HuH-7 (cell line): ENCODE measurements around the gene COPZ1.

Experiments
- DNase-seq: peaks from one replicate; pipeline ENCODE4 v3.0.0; 2011; ENCODE audit warnings: low spot score

Gene COPZ1

GRCh38 chr12:54378796-54379397, 54.0 kb downstream of the COPZ1 start:
- peak; percentile 90 for DNase-seq

DNA sequence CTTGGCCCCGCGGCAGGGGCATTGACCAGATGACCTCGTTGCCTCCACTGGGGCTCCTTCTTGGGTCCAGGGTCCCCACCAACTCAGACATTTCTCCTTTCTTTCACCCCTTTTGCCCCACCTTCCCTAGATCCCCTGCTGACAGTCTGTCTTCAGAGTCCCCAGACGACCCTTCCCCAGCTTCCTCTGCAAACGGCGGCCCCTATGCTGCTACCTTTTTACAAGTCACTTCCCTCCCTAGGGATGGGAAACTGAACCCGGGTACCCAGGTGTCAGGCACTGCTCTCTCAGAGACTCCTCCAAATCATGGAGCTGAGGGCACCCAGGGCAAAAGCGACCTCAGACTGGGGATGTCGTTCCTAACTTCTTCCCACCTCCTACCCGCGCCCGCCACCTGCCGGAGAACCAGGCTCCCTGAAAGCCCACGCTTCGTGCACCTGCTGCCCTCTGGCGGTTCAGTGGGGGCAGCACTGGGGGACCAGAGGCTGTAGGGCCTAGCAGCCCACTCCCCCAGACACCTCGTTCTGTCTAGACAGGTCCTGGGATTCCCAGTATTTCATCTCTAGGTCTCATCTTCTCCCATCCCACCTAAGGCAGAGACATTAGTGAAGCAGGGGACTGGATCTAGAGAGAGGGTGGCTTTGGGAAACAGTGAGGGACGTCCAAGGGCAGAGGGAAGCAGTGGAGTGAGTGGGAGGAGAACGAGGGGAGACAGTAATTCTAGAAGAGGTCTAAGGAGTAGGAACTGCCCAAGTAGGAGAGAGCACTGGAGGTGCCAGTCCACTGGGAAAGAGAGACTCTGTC, 54.7 kb downstream of the COPZ1 start:
- peak; percentile 98 for DNase-seq

DNA sequence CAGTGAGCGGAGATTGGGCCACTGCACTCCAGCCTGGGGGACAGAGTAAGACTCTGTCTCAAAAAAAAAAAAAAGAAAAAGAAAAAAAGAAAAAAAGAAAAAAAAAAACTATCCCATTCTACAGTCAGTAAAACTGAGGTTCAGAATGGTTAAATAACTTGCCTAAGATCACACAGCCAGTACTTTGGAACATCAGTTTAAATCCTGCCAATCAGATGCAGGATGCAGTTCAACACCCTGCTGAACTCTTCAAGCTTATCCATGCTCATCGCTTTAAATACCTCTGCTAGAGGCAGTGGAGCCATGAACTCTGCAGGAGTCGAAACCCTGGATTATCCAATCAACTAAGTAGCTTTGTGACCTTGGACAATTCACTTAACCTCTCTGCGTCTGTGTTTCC, 56.2 kb downstream of the COPZ1 start:
- no peak for DNase-seq

DNA sequence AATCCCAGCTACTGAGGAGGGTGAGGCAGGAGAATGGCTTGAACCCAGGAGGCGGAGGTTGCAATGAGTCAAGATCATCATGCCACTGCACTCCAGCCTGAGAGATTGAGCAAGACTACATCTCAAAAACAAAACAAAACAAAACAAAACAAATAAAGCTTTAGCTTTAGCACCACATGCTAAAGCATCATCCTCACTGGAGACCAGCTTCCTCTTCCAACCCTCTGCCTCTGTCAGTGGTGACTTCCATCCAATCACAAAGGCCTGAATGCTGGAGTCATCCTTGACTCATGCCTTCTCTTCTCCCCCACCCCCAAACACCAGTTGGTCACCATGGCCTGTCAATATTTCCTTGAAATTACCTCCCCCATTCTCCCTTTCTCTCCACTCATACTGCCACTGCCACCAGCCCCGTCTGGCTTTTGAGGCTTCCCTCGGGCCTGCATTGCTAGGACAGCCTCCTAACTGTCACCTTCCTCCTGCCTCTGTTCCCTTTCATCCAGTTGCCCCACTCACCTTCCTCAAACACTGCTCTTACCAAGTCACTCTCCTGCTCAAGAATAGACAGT, 58.2 kb downstream of the COPZ1 start:
- DNase-seq, result no peak

DNA sequence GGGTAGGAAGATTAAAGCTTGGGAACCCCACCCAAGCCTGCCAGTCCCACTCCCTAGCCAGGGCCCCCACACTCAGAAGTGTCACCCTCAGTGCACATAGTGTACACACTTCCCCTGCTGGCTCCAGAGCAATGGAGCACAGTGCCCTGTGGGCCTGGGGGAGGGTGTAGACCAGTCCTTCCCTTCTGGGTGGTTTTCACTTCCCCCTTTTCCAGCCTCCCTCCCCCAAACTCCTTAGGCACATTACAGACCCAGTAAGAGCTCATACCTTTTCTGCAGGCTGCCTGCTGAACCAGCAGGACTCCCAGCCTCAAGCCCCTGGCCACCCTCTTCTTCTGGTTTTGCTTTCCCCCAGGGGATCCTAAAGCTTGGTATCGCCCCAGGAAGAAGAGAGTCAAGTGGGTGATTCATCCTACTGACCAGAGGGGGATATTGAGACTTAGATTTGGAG, 59.7 kb downstream of the COPZ1 start, which contains the start of gene ZNF385A:
Gene ZNF385A, minus strand, starts transcription at position 143 of the 451 bp plus-strand sequence. CDS start 219 bp downstream, outside the sequence.
- DNase-seq, result no peak

GRCh38 chr12:54385251-54385914, 60.5 kb downstream of the COPZ1 start:
- no peak for DNase-seq

GRCh38 chr12:54386403-54387113, 61.6 kb downstream of the COPZ1 start:
- no peak for DNase-seq

DNA sequence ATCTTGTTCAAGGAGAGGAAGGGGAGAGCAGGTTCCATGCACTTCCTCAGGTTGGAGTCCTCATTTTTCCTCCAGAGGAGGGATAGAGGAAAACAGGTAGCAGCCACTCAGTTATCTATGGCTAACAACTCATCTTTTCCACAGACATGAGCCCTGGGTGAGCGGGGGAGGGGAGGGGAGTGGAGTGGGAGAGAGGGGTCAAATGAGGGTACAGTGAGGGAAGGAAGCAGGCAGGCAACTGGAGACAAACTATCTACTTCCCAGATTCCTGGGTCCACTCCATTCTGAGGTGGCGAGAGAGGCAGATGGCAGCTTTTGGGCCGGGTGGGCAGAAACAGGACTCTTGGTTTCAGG, 62.2 kb downstream of the COPZ1 start:
- DNase-seq, result no peak

DNA sequence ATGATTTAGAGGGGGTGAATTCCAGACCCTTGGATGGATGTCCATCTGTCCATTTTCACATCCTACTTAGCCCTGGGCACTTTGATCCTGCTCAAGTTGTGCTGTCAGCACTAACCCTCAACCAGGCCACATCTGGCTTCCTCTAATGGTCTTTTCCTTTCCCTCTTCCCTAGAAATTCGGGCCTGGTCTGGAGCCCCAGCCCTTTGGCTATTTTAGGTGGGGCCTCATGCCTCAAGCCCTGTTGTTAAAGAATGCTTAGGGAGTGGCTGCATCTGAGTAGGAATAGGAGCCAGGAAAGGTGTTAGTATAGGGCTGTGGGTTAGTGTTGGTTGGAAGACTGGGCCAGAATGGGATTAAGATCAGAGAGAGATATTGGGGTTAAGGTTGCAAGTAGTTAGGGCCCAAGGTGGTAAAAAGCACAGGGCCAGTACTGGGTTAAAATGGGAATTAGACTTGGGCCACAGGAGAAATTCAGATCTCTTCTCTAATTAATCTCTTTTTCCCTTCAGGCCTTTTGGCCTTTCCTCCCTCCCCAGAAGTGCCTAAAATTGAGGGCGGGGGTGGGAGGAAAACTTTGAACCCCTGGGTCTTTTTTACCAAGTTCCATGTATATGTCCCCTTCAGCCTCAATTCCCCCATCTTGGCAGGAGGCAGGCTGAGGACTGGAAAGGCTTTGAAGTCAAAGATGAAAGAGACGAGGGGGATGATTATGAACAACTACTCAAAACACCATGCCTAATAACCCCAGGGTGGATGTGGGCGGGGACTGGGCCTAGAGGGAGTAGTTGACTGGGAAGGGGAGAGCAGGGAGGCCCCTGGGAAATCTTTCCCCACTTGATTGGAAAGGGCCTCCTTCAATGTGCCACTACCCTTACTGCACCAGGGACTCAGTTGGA, 63.6 kb downstream of the COPZ1 start:
- no peak for DNase-seq

GRCh38 chr12:54389134-54389508, 64.2 kb downstream of the COPZ1 start:
- DNase-seq, result no peak

GRCh38 chr12:54389607-54390175, 64.8 kb downstream of the COPZ1 start:
- DNase-seq, result no peak

- DNase-seq, result no peak
Measured at GRCh38 chr12:54390176-54390667, 65.3 kb downstream of the COPZ1 start.

DNA sequence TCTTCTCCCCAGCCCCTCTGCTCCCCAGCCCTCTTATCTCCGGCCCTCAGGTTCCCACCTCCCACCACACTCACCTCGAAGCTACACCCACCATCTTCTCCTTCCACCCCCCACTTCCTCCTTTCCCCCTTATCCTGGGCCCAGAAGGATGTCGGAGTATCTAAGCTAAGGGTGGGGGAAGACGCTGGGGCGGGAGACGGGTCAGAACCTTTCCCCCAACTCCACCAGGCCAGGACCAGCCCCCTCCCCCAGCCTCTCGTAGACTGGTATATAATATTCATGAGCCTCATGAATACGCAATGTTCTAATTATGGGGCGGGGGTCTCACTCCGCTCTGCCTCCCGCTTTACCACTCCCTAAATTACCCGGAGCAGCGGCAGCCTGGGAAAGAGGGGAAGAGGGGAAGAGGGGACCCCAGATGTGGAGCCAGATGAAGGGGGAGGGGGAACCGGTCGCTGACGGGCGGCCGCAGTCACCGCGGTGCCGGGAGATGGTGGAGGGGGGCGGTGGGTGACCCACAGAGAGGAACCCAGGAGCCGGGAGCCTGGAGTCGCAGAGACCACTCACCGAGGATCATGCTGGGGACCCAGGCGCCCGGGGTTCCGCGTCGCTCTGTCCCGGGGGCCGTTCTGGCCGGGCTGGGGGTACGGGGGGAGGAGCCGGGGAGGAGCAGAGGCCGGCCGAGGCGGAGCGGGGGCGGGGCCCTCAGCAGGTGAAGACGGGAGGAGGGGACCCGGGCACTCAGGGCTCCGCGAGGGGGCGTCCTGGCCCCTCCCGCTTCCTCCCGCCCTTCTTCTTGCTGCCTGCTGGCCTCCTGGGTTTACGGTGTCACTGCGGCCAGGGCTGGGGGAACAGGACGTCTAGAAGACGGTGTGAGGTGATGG, 66.0 kb downstream of the COPZ1 start:
- DNase-seq, result no peak

- DNase-seq, result no peak
Measured at GRCh38 chr12:54392485-54393206, 67.7 kb downstream of the COPZ1 start.

DNA sequence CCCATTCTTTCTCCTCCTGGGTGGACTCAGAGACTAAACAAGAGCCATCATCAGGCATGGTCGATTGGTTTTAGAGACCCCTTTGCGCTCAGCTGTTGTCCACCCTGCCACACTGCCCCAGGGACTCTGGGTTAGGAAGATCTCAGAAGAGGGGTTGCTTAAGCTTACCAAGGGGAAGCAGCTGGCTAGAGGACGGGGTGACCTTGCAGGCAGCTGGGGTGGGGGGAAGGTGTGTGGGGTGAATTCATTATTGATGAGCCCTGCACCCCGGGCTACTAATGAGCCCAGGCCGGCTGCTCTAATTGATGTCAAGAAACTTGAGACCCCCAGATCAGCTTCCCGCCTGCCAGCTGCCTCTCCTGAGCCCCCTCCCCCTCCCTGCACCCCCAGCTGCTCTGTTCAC, 68.3 kb downstream of the COPZ1 start:
- no peak for DNase-seq

- DNase-seq, result no peak
Measured at GRCh38 chr12:54393743-54394142, 68.8 kb downstream of the COPZ1 start.

GRCh38 chr12:54394281-54394719, 69.4 kb downstream of the COPZ1 start:
- DNase-seq, result peak; percentile 62

DNA sequence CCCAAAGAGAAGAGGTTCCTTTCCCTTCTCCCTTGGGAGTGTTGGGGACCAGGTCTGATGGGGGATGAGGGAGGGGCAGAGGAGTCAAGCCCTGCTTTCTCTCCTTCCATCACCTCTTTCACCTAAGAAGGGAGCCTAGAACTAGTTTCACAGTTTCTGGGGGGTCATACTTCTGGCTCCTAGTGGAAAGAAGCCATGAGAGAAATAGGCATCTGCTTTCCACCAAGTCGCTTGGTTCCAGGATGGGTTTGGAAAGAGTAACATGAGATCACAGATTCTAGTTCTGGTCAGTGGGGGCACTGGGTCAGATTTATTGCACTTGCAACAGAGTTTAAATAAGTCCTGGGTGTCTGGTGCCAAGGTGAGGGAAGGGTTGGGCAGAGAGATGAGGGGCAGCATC, 70.1 kb downstream of the COPZ1 start:
- DNase-seq, result no peak

- no peak for DNase-seq
Measured at GRCh38 chr12:54395545-54395944, 70.6 kb downstream of the COPZ1 start.
